ENCODE results near the gene RNF213.

- TF ChIP-seq CTCF (IDR thresholded peaks at IDR 0.05) = no peak
- no peak for TF ChIP-seq POLR2A (IDR thresholded peaks at IDR 0.05)
Observed at GRCh38 chr17:80376531-80376930, 115.9 kb downstream of the RNF213 start.

All from adrenal gland (tissue), 5 donors.